Right lobe of liver (tissue), 4 donors: ENCODE measurements around the gene PSME2.

Experiments used
- POLR2A ChIP-seq: fragments of 450-650 bp; IDR thresholded peaks from one replicate; pipeline ENCODE4 v1.6.1; 2017; ENCODE audit warnings: antibody characterized with exemption, mild to moderate bottlenecking
- TF ChIP-seq, protein P1 (sequence below), 4 donors: fragments of 200-600 bp in 3 of 4; fragments of 450-650 bp in 1 of 4; IDR thresholded peaks; one replicate each; pipeline versions ENCODE4 v1.5.1 to v1.8.0; 2016 to 2022; ENCODE audit warnings: antibody characterized with exemption in 4 of 4, mild to moderate bottlenecking in 2 of 4
- donor health status: DM: no; HTN: no; CAD: no.
- donor health status: DM: no; HTN: no; CAD: no.
- donor health status: DM: no; HTN: yes; CAD: no.

DNA sequence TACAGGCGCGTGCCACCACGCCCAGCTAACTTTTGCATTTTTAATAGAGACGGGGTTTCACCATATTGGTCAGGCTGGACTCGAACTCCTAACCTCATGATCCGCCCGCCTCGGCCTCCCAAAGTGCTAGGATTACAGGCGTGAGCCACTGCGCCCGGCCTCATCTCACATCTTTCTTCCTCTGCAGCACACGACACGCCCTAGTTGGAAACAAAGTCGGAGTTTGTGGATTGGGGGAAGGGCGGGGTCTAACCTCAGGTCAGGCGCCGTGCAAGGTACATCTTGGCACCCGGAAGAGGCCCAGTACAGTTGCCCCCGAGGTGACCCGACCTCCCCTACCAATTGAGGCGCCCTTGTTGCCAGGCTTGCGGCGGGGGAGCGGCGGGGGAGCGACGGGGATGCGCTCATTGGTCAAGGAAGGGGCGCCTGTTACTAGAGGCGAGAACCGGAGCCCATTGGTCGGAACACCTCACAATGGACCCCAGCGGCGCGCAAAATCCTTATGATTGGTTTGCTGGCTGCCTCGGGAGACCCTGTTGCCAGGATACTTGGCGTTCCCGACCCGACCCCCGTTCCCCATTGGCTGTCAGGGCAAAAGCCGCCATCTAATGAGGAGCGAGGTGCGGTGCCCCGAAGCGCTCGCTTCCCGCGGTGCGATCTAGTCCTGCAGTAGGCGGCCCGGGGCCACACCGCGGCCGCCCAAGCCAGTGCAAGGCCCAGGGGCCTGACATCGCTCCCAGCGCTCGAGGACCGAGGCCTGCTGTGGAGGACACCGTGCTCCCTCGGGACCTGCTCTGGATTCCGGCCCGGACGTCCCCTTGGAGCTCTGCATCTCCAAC, 25.2 kb upstream of the PSME2 start, which contains the start of gene REC8:
- TF ChIP-seq, protein P1, sequence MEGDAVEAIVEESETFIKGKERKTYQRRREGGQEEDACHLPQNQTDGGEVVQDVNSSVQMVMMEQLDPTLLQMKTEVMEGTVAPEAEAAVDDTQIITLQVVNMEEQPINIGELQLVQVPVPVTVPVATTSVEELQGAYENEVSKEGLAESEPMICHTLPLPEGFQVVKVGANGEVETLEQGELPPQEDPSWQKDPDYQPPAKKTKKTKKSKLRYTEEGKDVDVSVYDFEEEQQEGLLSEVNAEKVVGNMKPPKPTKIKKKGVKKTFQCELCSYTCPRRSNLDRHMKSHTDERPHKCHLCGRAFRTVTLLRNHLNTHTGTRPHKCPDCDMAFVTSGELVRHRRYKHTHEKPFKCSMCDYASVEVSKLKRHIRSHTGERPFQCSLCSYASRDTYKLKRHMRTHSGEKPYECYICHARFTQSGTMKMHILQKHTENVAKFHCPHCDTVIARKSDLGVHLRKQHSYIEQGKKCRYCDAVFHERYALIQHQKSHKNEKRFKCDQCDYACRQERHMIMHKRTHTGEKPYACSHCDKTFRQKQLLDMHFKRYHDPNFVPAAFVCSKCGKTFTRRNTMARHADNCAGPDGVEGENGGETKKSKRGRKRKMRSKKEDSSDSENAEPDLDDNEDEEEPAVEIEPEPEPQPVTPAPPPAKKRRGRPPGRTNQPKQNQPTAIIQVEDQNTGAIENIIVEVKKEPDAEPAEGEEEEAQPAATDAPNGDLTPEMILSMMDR (IDR thresholded peaks at IDR 0.05): no peak
- TF ChIP-seq POLR2A: no peak
